ENCODE data around the gene MMP19.
"Not testable (repeated sequence)": the region's sequence is repeated elsewhere in the genome, so short reads cannot be mapped to it uniquely, and the experiment has no call there.

The MMP19 gene, protein sequence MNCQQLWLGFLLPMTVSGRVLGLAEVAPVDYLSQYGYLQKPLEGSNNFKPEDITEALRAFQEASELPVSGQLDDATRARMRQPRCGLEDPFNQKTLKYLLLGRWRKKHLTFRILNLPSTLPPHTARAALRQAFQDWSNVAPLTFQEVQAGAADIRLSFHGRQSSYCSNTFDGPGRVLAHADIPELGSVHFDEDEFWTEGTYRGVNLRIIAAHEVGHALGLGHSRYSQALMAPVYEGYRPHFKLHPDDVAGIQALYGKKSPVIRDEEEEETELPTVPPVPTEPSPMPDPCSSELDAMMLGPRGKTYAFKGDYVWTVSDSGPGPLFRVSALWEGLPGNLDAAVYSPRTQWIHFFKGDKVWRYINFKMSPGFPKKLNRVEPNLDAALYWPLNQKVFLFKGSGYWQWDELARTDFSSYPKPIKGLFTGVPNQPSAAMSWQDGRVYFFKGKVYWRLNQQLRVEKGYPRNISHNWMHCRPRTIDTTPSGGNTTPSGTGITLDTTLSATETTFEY

DNA sequence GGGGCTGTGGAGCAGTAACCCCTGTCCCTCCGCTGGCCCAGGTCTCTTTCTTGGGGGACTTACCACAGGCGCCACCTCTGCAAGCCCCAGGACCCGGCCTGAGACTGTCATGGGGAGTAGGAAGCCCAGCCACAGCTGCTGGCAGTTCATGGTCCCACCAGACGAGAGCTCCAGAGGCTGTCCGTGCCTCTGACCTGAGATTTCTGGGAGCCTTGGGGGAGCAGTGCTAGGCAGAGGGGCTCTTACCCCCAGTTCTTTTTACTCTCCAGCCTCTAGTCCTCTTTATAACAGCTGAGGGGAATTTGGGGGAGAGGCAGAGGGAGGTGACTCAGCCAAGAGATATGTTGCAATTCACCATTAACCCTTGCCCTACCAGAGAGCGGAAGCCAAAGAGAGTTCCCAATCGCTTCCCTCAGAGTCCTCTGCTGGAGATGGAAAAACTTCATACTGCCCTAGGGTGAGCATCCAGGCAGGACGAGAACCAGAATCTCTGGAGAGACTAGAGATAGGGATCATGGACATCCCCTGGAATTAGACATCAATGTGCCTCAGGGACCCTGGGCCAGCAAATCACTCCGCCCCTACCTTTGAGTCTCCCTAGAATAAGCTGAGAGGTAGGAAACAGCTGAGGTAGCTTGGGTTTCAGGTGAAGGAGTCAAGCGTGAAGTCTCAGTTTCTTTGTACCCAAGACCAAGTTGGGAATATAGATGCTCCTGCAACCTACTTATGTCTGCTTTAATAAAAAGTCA, at the start of gene MMP19:
Gene MMP19 (minus strand): TSS at position 256 of the 749 bp plus-strand sequence. CDS start 106 bp downstream, at position 150.
- peak; percentile 71 for DNase-seq (ENCODE audit: low spot score)

DNA sequence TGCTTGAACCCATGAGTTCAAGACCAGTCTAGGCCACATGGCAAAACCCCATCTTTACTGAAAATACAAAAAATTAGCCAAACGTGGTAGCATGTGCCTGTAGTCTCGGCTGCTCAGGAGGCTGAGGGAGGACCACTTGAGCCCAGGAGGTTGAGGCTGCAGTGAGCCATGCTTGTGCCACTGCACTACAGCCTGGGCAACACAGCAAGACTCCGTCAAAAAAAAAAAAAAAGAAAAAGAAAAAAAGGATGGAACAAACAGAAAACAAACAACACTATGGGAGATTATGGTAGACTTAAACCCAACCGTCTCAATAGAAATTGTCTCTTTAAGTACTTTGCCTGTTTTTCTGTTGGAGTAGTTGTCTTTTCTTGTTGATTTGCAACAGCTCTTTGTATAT, 48.6 kb upstream of the MMP19 start:
- no peak for DNase-seq (ENCODE audit: low spot score)

GRCh38 chr12:55885113-55885512, 42.4 kb upstream of the MMP19 start:
- no peak for DNase-seq (ENCODE audit: low spot score)

GRCh38 chr12:55877824-55878223, 35.1 kb upstream of the MMP19 start:
- no peak for DNase-seq (ENCODE audit: low spot score)

DNA sequence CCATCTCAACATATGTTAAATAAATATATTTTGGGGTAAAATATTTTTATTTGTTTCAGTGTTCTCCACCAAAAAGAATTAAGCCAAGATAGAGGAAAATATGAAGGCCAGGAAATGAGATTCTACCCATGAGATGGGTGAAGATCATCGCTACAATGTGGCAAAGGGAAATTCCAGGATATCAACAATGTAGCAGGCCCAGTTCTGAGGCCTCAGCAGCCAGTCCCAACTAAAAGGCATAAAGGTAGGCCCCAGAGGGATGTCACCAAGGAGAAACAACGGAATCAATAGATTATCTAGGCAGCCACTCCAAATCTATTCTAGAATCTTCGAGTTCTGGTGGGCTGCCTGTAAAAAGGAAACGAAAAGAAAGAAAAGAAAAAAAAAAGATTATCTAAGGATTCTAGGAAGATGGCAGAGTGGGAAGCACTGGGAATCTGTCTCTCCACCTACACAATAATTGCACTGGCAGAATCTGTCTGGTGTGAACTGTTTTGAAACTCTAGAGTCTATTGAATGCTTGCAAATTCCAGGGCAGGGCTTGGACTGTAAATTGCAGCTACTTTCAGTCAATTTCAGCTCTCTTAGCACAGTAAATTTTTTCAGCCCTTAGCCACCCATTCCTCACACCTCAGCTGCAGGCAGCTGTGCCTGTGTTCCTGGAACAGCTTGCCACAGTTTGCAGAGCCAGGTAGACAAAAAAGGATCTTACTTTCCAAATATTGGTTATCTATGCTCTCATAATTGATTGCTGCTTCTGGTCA, 33.1 kb upstream of the MMP19 start:
- DNase-seq (ENCODE audit: low spot score) = no peak

DNA sequence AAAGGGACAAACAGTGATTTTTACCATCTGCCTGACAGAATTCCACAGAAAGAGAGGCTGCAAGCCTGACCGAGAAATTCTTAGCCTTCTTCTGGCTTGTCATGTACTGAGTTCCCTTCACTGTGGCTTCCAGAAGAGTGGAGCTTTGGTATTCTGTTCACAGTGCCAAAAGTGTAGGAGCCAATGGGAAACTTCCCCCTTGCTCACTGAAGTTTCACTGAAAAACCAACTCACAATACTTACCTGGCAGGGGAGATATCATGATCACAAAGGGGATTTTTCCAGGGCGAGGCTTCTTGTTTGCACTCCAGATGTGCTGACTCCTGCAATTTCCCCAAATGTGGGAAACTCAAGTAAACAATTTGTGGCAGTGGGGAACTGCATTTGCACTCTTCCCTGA, 31.7 kb upstream of the MMP19 start:
- no peak for DNase-seq (ENCODE audit: low spot score)

DNA sequence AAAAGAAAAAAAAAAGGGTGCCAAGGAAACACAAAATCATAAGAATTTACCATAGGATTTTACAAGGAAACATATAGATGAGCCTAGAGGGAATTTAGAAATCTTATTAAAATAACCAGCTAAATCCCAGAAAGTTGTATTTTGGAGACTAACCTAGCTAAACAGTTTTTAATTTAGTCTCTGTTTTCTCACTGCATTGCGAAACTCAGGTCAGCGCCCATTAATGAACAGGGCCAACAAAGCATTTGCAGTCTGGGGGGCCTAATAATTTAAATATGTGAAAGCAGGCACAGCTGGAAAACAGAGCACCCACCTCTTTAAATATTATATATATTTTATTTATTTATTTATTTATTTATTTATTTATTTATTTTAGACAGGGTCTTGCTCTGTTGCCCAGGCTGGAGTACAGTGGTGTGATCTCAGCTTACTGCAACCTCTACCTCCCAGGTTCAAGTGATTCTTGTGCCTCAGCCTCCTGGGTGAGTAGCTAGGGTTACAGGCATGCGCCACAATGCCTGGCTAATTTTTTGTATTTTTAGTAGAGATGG, 23.8 kb upstream of the MMP19 start:
- not testable (repeated sequence) for DNase-seq (ENCODE audit: low spot score)

GRCh38 chr12:55865327-55865726, 22.6 kb upstream of the MMP19 start:
- DNase-seq (ENCODE audit: low spot score) = no peak

GRCh38 chr12:55862931-55863330, 20.2 kb upstream of the MMP19 start:
- not testable (repeated sequence) for DNase-seq (ENCODE audit: low spot score)

- no peak for DNase-seq (ENCODE audit: low spot score)
These were observed 19.6 kb upstream of the MMP19 start for GRCh38 chr12:55862286-55862685.

- DNase-seq (ENCODE audit: low spot score) = no peak
These were observed 19.1 kb upstream of the MMP19 start for GRCh38 chr12:55861871-55862270.

- DNase-seq (ENCODE audit: low spot score) = no peak
These were observed 18.7 kb upstream of the MMP19 start for GRCh38 chr12:55861396-55861795.

- DNase-seq (ENCODE audit: low spot score) = no peak
These were observed 10.0 kb upstream of the MMP19 start for GRCh38 chr12:55852740-55853139.

- peak; percentile 33 for DNase-seq (ENCODE audit: low spot score)
These were observed 8.2 kb upstream of the MMP19 start for GRCh38 chr12:55850893-55851292.

DNA sequence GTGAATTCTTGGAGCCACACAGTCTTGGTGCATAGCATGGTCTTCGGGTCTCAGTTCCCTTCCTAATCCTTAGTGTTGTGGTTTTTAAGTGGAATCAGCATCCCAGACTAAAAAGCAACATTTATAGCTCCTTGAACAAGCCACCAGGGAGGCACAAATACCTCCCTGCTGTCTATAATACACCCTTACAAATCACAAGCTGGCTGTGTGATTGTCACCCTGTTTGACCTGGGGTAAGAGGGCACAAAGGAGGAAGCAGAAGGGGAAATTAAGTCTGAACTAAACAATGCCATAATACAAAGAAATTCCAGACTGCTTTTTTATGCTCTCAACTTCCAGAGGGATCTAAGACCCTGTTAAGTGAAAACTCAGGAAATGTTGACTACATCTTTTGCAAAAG, 7.7 kb upstream of the MMP19 start:
- no peak for DNase-seq (ENCODE audit: low spot score)

DNA sequence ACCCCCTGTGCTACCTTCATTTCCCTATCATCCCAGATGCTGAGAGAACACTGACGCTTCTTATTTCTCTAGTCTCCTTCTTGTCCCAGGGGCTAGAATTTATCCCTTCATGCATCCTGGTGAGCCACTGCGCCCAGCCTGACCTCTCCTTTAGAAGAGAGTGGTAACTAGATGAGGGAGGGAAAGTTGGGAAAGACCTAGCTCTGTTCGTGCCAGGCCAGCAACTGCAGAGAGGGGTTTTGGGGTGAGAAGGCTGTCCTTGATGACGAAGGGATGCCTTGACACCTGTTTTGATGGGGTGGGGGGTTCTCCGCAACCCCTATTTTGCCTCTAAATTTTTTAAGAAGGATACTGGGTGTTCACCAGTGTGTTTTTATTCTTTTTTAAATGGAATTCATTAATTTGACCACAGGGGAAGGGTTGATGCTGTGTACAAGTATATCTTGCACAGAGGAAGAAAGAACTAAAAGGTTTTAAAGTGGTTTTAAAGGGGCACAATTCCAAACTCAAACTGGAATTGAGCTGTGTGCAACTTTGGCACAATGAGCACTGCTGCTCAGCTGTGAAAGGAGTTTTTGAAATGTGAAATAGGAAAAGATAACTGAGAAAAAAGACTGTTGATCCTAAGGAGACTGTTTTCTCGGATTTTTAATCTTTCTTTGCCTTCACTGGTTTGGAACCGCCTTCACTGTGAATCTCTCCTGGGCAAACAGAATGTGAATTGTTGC, 7.0 kb upstream of the MMP19 start:
- DNase-seq (ENCODE audit: low spot score) = no peak

DNA sequence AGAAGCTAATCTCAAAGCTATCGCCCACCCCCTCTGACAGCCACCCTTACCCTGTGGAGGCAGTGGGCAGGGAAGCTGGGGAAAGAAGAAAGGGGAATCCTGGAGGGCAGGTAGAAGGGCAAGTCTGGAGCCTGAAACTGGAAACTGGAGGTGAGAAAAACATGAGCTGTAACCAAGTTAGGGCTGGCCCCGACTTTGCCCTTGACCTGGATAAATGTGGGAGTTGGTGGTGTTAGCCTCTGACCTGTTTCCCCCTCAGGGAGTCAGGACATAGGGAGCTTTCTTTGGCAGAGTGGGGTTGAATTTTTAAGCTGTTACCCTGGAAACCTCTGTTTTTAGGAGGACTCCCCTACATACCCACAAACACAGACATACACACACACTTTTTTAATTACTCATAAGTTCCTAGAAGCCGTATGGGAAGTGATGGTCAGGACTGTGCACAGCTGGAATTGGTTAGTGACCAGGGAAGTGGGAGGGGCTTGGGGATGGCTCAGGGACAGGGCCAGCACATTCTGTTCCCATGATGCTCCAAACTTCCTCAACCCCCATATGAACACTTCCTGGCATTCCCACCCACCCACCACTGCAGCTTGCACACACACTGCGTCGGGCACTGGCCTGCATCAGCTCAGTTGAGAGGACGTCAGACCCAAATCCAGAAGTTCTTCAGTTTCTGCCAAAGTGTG, 5.0 kb upstream of the MMP19 start:
- peak; percentile 94 for DNase-seq (ENCODE audit: low spot score)

DNA sequence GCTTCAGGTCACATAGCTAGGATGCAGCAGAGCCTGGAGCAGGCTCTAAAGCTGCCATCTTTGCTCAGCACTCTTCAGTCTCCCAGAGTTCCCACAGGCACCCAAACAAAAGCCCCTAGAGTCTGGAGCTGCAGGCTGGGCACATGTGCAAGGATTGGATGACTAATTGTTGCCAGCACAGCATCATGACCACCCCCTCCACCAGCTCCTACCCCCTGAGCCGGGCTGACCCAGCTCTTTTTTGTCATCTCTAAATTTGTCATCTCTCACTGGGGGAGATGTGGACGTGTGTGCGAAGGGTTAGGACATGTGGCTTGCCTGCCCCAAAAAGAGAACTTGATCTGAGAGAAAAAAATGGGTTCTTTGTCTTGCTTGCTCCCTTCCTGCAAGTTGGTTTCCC, 4.3 kb upstream of the MMP19 start:
- DNase-seq (ENCODE audit: low spot score) = peak; percentile 57

GRCh38 chr12:55845785-55846496, 3.2 kb upstream of the MMP19 start:
- no peak for DNase-seq (ENCODE audit: low spot score)

DNA sequence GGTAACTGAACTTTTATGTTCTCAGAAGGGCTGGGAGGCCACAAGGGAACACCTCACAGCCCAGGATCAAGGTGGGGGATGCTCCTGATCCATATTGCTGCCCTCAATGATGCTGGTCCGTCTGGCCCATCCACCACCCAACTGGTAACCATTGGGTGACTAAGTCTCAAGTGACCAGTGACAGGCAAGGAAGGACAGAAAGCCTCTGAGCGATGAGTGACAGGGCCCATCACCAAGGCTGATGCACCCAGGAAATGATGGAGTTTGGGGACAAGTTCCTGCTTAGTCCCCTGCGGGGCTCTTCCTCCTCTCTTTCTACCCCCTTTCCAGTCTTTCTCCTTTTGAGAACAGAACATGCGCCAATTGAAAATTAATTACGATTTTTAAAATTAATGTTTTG, 2.6 kb upstream of the MMP19 start:
- DNase-seq (ENCODE audit: low spot score) = no peak
